ENCODE measurements around the gene PALM. TPM values are rescaled to one million over a fixed set of nuclear protein-coding genes. Genes with fewer than 3 reads are reported as not detected.
"Not testable (repeated sequence)": the region's sequence is repeated elsewhere in the genome, so short reads cannot be mapped to it uniquely, and the experiment has no call there.

Gene PALM
- total RNA-seq, 2 experiments from 2014 or later: not detected

- no peak for DNase-seq
- Mint-ChIP-seq H3K27me3 (peaks cover 8% of the 10 kb centered on the region), H3K4me1 (peaks cover 6% of the 10 kb centered on the region), H3K9me3 (no peaks in the 10 kb centered on the region), H3K36me3 (no peaks in the 10 kb centered on the region), H3K27ac (no peak overlapping the region), H3K4me3 (no peak overlapping the region)
Observed at GRCh38 chr19:731000-731399, 22.3 kb downstream of the PALM start.

DNA sequence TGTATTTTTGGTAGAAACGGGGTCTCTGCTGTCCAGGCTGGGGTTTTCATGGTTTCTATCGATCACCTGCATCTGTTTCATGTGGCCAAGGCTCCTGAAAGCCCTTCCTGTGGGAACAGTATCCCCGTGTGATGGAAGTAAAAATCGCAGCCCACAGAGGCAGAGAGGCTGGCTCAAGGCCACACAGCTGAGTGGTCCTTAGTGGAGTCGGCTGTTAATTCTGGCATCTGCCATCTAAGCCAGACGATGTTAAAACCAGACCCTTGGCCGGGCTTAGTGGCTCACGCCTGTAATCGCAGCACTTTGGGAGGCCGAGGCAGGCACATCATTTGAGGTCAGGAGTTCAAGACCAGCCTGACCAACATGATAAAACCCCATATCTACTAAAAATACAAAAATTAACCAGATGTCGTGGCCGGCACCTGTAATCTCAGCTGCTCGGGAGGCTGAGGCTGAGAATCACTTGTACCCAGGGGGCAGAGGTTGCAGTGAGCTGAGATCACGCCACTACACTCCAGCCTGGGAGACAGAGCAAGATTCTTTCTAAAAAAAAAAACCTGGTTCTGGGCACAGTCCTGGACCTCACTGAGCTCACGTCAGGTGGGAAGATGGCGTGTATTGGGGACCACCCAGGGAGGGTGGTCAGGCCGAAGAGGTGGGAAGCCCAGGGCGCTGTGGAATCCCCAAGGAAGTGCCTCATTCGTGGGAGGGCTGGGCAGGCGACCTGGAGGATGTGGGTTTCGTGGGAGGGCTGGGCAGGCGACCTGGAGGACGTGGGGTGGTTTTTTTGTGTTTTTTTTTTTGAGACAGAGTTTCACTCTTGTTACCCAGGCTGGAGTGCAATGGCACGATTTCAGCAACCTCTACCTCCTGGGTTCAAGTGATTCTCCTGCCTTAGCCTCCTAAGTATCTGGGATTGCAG is 23.7 kb downstream of the PALM start:
- H3K4me3 Mint-ChIP-seq: no peak overlapping the region
- peaks cover 6% of the 10 kb centered on the region for H3K4me1 Mint-ChIP-seq
- no peaks in the 10 kb centered on the region for H3K36me3 Mint-ChIP-seq
- no peak for DNase-seq
- no peak overlapping the region for H3K27ac Mint-ChIP-seq
- peaks cover 8% of the 10 kb centered on the region for H3K27me3 Mint-ChIP-seq
- H3K9me3 Mint-ChIP-seq: no peaks in the 10 kb centered on the region

- no peak for DNase-seq
- Mint-ChIP-seq H3K9me3 (no peaks in the 10 kb centered on the region), H3K27me3 (peaks cover 9% of the 10 kb centered on the region), H3K4me3 (no peak overlapping the region), H3K27ac (no peak overlapping the region), H3K36me3 (no peaks in the 10 kb centered on the region), H3K4me1 (peaks cover 6% of the 10 kb centered on the region)
Observed at GRCh38 chr19:734716-735115, 26.0 kb downstream of the PALM start.

GRCh38 chr19:736125-736524 is 27.4 kb downstream of the PALM start:
- no peak overlapping the region for H3K27ac Mint-ChIP-seq
- H3K4me1 Mint-ChIP-seq: peaks cover 6% of the 10 kb centered on the region
- H3K36me3 Mint-ChIP-seq: no peaks in the 10 kb centered on the region
- H3K9me3 Mint-ChIP-seq: no peaks in the 10 kb centered on the region
- peaks cover 9% of the 10 kb centered on the region for H3K27me3 Mint-ChIP-seq
- no peak for DNase-seq
- H3K4me3 Mint-ChIP-seq: no peak overlapping the region

DNA sequence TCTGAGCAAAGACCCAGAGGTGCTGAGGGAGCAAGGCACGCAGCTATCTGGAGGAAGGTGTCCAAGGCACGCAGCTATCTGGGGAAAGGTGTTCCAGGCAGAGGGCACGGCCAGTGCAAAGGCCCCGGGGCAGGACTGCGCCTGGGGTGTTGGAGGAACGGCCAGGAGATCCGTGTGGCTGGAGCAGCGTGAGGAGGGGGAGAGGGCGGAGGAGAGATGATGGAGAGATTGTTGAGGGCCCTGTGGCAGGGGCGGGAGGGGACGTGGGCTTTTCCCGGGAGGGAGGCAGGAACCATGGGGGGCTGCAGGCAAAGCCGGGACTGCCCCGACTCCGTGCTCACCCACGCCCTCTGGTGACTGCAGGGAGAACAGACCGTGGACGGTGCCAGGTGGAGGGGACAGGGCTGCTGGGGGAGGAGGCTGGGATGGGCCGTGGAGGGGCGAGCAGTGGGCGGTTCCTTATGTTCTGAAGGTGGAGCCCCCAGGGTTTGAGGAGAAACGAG is 28.9 kb downstream of the PALM start:
- H3K9me3 Mint-ChIP-seq: no peaks in the 10 kb centered on the region
- H3K4me1 Mint-ChIP-seq: peaks cover 4% of the 10 kb centered on the region
- DNase-seq: peak; percentile 62
- H3K4me3 Mint-ChIP-seq: no peak overlapping the region
- peaks cover 9% of the 10 kb centered on the region for H3K27me3 Mint-ChIP-seq
- no peaks in the 10 kb centered on the region for H3K36me3 Mint-ChIP-seq
- no peak overlapping the region for H3K27ac Mint-ChIP-seq

- H3K4me3 Mint-ChIP-seq: no peak overlapping the region
- DNase-seq: no peak
- H3K4me1 Mint-ChIP-seq: peaks cover 4% of the 10 kb centered on the region
- H3K9me3 Mint-ChIP-seq: peaks cover 1% of the 10 kb centered on the region
- no peak overlapping the region for H3K27ac Mint-ChIP-seq
- H3K36me3 Mint-ChIP-seq: no peaks in the 10 kb centered on the region
- peaks cover 9% of the 10 kb centered on the region for H3K27me3 Mint-ChIP-seq
Observed at GRCh38 chr19:738509-739128, 29.9 kb downstream of the PALM start.

- Mint-ChIP-seq H3K4me1 (no peaks in the 10 kb centered on the region), H3K9me3 (peaks cover 3% of the 10 kb centered on the region), H3K4me3 (no peak overlapping the region), H3K27ac (no peak overlapping the region), H3K36me3 (no peaks in the 10 kb centered on the region), H3K27me3 (peaks cover 4% of the 10 kb centered on the region)
- no peak for DNase-seq
Observed at GRCh38 chr19:739998-740715, 31.4 kb downstream of the PALM start.

GRCh38 chr19:740816-741505 is 32.2 kb downstream of the PALM start:
- H3K27ac Mint-ChIP-seq, H3K27me3 Mint-ChIP-seq, DNase-seq, H3K36me3 Mint-ChIP-seq, H3K4me1 Mint-ChIP-seq, H3K9me3 Mint-ChIP-seq, H3K4me3 Mint-ChIP-seq: not testable (repeated sequence)

GRCh38 chr19:741506-742131 is 32.9 kb downstream of the PALM start:
- no peak for DNase-seq
- Mint-ChIP-seq H3K36me3 (no peaks in the 10 kb centered on the region), H3K27me3 (peaks cover 4% of the 10 kb centered on the region), H3K4me3 (no peak overlapping the region), H3K9me3 (peaks cover 3% of the 10 kb centered on the region), H3K4me1 (no peaks in the 10 kb centered on the region), H3K27ac (no peak overlapping the region)

GRCh38 chr19:742540-743075 is 33.9 kb downstream of the PALM start:
- Mint-ChIP-seq H3K4me1 (no peaks in the 10 kb centered on the region), H3K4me3 (no peak overlapping the region), H3K27ac (no peak overlapping the region), H3K9me3 (peaks cover 3% of the 10 kb centered on the region), H3K36me3 (no peaks in the 10 kb centered on the region), H3K27me3 (no peaks in the 10 kb centered on the region)
- DNase-seq: no peak

DNA sequence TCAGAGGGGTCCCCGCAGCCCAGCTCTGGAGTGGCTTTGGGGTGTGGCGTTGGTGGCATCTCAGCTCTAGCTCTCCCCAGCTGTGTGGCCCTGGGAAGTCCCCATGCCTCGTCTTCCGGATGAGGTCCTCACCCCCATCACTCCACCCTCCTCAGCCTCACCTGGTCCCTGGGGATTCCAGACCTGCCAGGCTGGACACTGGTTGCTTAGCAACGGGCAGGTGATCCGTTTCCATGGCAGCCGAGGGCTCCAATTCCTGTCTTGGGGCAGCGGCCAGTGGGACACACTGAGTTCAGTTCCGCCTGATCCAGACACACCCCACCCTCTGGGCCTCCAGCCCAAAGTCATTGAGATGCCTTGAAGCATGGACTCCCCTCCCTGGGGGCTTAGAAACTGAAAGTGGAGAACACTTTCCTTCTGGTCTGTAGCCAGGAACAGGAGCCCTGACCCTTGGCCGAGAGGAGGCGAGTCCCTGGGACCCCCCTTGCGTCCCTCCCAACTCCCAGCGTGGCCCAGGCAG is 34.5 kb downstream of the PALM start:
- no peaks in the 10 kb centered on the region for H3K27me3 Mint-ChIP-seq
- no peaks in the 10 kb centered on the region for H3K4me1 Mint-ChIP-seq
- H3K27ac Mint-ChIP-seq: no peak overlapping the region
- H3K9me3 Mint-ChIP-seq: peaks cover 3% of the 10 kb centered on the region
- H3K36me3 Mint-ChIP-seq: no peaks in the 10 kb centered on the region
- no peak for DNase-seq
- no peak overlapping the region for H3K4me3 Mint-ChIP-seq

- not testable (repeated sequence) for H3K27me3 Mint-ChIP-seq, H3K4me1 Mint-ChIP-seq, H3K27ac Mint-ChIP-seq, H3K36me3 Mint-ChIP-seq, H3K4me3 Mint-ChIP-seq, DNase-seq, H3K9me3 Mint-ChIP-seq
Observed at GRCh38 chr19:745138-745537, 36.4 kb downstream of the PALM start.

GRCh38 chr19:746208-746819 is 37.6 kb downstream of the PALM start:
- Mint-ChIP-seq H3K9me3 (peaks cover 3% of the 10 kb centered on the region), H3K4me3 (no peak overlapping the region)
- DNase-seq: no peak

GRCh38 chr19:746956-747355 is 38.2 kb downstream of the PALM start:
- Mint-ChIP-seq H3K36me3 (no peaks in the 10 kb centered on the region), H3K27ac (no peak overlapping the region), H3K4me1 (no peaks in the 10 kb centered on the region), H3K4me3 (no peak overlapping the region), H3K27me3 (no peaks in the 10 kb centered on the region), H3K9me3 (peaks cover 3% of the 10 kb centered on the region)
- DNase-seq: no peak

More at GRCh38 chr19:746208-746819, 37.6 kb downstream of the PALM start:
- Mint-ChIP-seq H3K36me3 (no peaks in the 10 kb centered on the region), H3K4me1 (no peaks in the 10 kb centered on the region), H3K27ac (no peak overlapping the region), H3K27me3 (no peaks in the 10 kb centered on the region)

Measured in activated naive CD8-positive, alpha-beta T cell treated with anti-CD3 and anti-CD28 coated beads for 36 hours (primary cell).